Peyer's patch (tissue), 4 donors: Measurements from ENCODE around the gene TCF3. TPM values are rescaled to one million over a fixed set of nuclear protein-coding genes. Genes with fewer than 3 reads are reported as not detected.

Source experiments
- DNase-seq, 3 donors: peaks; one replicate each; pipeline ENCODE4 v3.0.0-alpha.2; 2017 to 2019
- H3K27ac ChIP-seq, 4 donors: fragments of 200-600 bp; sonication (generic); one replicate each; pipeline ENCODE4 v1.5.1; 2016 to 2019
- H3K27me3 ChIP-seq, 2 donors: fragments of 200-600 bp; sonication (generic); one replicate each; pipeline ENCODE4 v1.5.1; 2019
- H3K36me3 ChIP-seq, 3 donors: fragments of 200-600 bp; sonication (generic); one replicate each; pipeline ENCODE4 v1.5.1; 2016 to 2019
- H3K4me1 ChIP-seq, 4 donors: fragments of 200-600 bp; sonication (generic); one replicate each; pipeline ENCODE4 v1.5.1; 2016 to 2019
- H3K4me3 ChIP-seq, 4 donors: fragments of 200-600 bp; sonication (generic); 1 replicate in 3 of 4; 2 replicates in 1 of 4; pipeline ENCODE4 v1.5.1; 2016 to 2019; ENCODE audit warnings: mild to moderate bottlenecking in 1 of 4
- H3K9me3 ChIP-seq, 4 donors: fragments of 200-600 bp; sonication (generic); one replicate each; pipeline ENCODE4 v1.5.1; 2016 to 2019; ENCODE audit warnings: mild to moderate bottlenecking in 1 of 4
- CTCF ChIP-seq, 6 experiments: fragments of 450-650 bp in 4 of 6; fragments of 200-600 bp in 2 of 6; sonication (generic) in 1 of 6; IDR thresholded peaks; one replicate each; pipeline ENCODE4 v1.5.1; 2017 to 2019; ENCODE audit warnings: antibody characterized with exemption in 6 of 6, mild to moderate bottlenecking in 3 of 6, moderate library complexity in 1 of 6
- POLR2A ChIP-seq, 2 donors: fragments of 450-650 bp; IDR thresholded peaks; one replicate each; pipeline ENCODE4 v1.5.1; 2017; ENCODE audit warnings: antibody characterized with exemption in 2 of 2, mild to moderate bottlenecking in 2 of 2, moderate library complexity in 2 of 2
- total RNA-seq, 4 donors: library from RNA; depleted of rRNA; stranded (reverse); fragments of >200 nt; gene quantifications; one replicate each; pipeline ENCODE4 v1.1.0, GENCODE V29; 2016

Gene TCF3
- total RNA-seq, 4 donors from 2014 or later: 49.2 to 112 (median 80.3) TPM

- no peak for DNase-seq
- H3K36me3 ChIP-seq: peaks cover 0 to 41% (median 0%) of the 10 kb centered on the region in 3 donors
- H3K9me3 ChIP-seq: no peaks in the 10 kb centered on the region
- peaks cover 0 to 17% (median 3%) of the 10 kb centered on the region in 4 donors for H3K4me1 ChIP-seq
- peak overlapping the region in 1 of 4 donors; percentile 95 for H3K27ac ChIP-seq
- no peak for TF ChIP-seq CTCF (IDR thresholded peaks at IDR 0.05)
- TF ChIP-seq POLR2A (IDR thresholded peaks at IDR 0.05): no peak
- no peak overlapping the region for H3K4me3 ChIP-seq
- H3K27me3 ChIP-seq: no peaks in the 10 kb centered on the region
These were observed 20.8 kb downstream of the TCF3 start for GRCh38 chr19:1631557-1632100.

- Histone ChIP-seq H3K9me3 (no peaks in the 10 kb centered on the region), H3K27ac (no peak overlapping the region), H3K27me3 (no peaks in the 10 kb centered on the region), H3K4me3 (no peak overlapping the region), H3K4me1 (peaks cover 0 to 17% (median 3%) of the 10 kb centered on the region in 4 donors), H3K36me3 (peaks cover 0 to 45% (median 0%) of the 10 kb centered on the region in 3 donors)
- TF ChIP-seq POLR2A (IDR thresholded peaks at IDR 0.05): no peak
- TF ChIP-seq CTCF (IDR thresholded peaks at IDR 0.05): no peak
- DNase-seq: no peak
These were observed 21.6 kb downstream of the TCF3 start for GRCh38 chr19:1630811-1631210.

- Histone ChIP-seq H3K4me3 (no peak overlapping the region), H3K27me3 (no peaks in the 10 kb centered on the region), H3K4me1 (peaks cover 0 to 17% (median 3%) of the 10 kb centered on the region in 4 donors), H3K9me3 (no peaks in the 10 kb centered on the region), H3K27ac (no peak overlapping the region), H3K36me3 (peaks cover 0 to 53% (median 0%) of the 10 kb centered on the region in 3 donors)
- no peak for DNase-seq
- TF ChIP-seq CTCF (IDR thresholded peaks at IDR 0.05) (no peak), POLR2A (IDR thresholded peaks at IDR 0.05) (no peak)
These were observed 22.4 kb downstream of the TCF3 start for GRCh38 chr19:1630012-1630411.

- Histone ChIP-seq H3K4me3 (no peak overlapping the region), H3K36me3 (peaks cover 0 to 53% (median 0%) of the 10 kb centered on the region in 3 donors), H3K27me3 (no peaks in the 10 kb centered on the region), H3K27ac (no peak overlapping the region), H3K4me1 (peaks cover 0 to 17% (median 3%) of the 10 kb centered on the region in 4 donors), H3K9me3 (no peaks in the 10 kb centered on the region)
- no peak for DNase-seq
- TF ChIP-seq CTCF (IDR thresholded peaks at IDR 0.05): no peak
- no peak for TF ChIP-seq POLR2A (IDR thresholded peaks at IDR 0.05)
These were observed 23.1 kb downstream of the TCF3 start for GRCh38 chr19:1629256-1629808.

- TF ChIP-seq CTCF (IDR thresholded peaks at IDR 0.05) (no peak), POLR2A (IDR thresholded peaks at IDR 0.05) (no peak)
- no peaks in the 10 kb centered on the region for H3K9me3 ChIP-seq
- no peak overlapping the region for H3K4me3 ChIP-seq
- peaks cover 0 to 2% (median 0%) of the 10 kb centered on the region in 4 donors for H3K4me1 ChIP-seq
- H3K36me3 ChIP-seq: peaks cover 0 to 62% (median 0%) of the 10 kb centered on the region in 3 donors
- no peak overlapping the region for H3K27ac ChIP-seq
- H3K27me3 ChIP-seq: no peaks in the 10 kb centered on the region
- no peak for DNase-seq
These were observed 25.2 kb downstream of the TCF3 start for GRCh38 chr19:1627194-1627593.
